GM23338 (cell line): ENCODE data around the gene MATN1.

Experiments used
- CREB1 ChIP-seq: fragments of 250-450 bp; sonication (Bioruptor Pico); IDR thresholded peaks from 2 replicates; pipeline ENCODE4 v1.5.0; 2020; ENCODE audit warnings: low read depth, mild to moderate bottlenecking, moderate library complexity
- CTCF ChIP-seq, 2 experiments: fragments of 200-600 bp in 1 of 2; sonication (generic) in 1 of 2; conservative IDR thresholded peaks; 2 replicates each; pipeline versions ENCODE4 v1.5.1 to v1.6.1; 2016 to 2017; ENCODE audit warnings: antibody characterized with exemption in 2 of 2, low read depth in 2 of 2, mild to moderate bottlenecking in 2 of 2, moderate library complexity in 1 of 2
- EZH2 ChIP-seq: fragments of 200-600 bp; sonication (generic); IDR thresholded peaks from one replicate; pipeline ENCODE4 v1.8.0; 2017; ENCODE audit warnings: antibody characterized with exemption, mild to moderate bottlenecking, low read depth; ENCODE audit not compliant: unreplicated experiment
- EZH2phosphoT487 ChIP-seq: fragments of 200-600 bp; sonication (generic); IDR thresholded peaks from one replicate; pipeline ENCODE4 v1.8.1; 2018; ENCODE audit warnings: antibody characterized with exemption; ENCODE audit not compliant: unreplicated experiment
- JUNB ChIP-seq: IDR thresholded peaks from one replicate; pipeline ENCODE4 v1.6.1; 2016; ENCODE audit warnings: antibody characterized with exemption; ENCODE audit not compliant: unreplicated experiment
- POLR2AphosphoS5 ChIP-seq: IDR thresholded peaks from 2 replicates; pipeline ENCODE4 v1.6.1; 2016; ENCODE audit warnings: antibody characterized with exemption, low read depth
- ZNF114 ChIP-seq: fragments of 250-450 bp; sonication (Bioruptor Pico); IDR thresholded peaks from 2 replicates; pipeline ENCODE4 v1.5.0; 2020; ENCODE audit warnings: mild to moderate bottlenecking, moderate library complexity
- TF ChIP-seq, protein P1 (sequence below): IDR thresholded peaks from one replicate; pipeline ENCODE4 v1.6.1; 2018; ENCODE audit warnings: antibody characterized with exemption; ENCODE audit not compliant: unreplicated experiment

DNA sequence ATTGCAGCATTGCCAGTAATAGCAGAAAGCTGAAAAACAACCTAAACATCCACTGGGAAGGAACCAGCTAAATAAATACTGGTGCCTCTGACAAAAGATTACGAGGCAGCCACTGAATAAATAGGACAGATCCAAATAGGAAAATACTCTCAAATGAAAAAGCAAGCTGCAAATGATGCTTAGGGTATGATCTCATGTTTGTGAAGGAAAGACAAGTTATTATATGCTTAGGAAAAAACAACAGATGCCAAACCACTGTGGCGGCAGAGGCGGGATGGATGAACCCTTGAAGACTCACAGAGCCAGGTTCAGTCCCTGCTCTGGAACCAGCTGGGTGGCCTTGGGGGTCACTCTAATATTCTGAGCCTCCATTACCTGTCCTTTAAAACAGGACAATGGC is 41.6 kb downstream of the MATN1 start:
- TF ChIP-seq EZH2 (no peak), CTCF (conservative IDR thresholded peaks at IDR 0.05; ENCODE audit: low read depth in 2 of 2) (no peak), POLR2AphosphoS5 (no peak), EZH2phosphoT487 (no peak), CREB1 (no peak), JUNB (no peak), ZNF114 (CRISPR knock-in tag) (no peak)
- TF ChIP-seq, protein P1, sequence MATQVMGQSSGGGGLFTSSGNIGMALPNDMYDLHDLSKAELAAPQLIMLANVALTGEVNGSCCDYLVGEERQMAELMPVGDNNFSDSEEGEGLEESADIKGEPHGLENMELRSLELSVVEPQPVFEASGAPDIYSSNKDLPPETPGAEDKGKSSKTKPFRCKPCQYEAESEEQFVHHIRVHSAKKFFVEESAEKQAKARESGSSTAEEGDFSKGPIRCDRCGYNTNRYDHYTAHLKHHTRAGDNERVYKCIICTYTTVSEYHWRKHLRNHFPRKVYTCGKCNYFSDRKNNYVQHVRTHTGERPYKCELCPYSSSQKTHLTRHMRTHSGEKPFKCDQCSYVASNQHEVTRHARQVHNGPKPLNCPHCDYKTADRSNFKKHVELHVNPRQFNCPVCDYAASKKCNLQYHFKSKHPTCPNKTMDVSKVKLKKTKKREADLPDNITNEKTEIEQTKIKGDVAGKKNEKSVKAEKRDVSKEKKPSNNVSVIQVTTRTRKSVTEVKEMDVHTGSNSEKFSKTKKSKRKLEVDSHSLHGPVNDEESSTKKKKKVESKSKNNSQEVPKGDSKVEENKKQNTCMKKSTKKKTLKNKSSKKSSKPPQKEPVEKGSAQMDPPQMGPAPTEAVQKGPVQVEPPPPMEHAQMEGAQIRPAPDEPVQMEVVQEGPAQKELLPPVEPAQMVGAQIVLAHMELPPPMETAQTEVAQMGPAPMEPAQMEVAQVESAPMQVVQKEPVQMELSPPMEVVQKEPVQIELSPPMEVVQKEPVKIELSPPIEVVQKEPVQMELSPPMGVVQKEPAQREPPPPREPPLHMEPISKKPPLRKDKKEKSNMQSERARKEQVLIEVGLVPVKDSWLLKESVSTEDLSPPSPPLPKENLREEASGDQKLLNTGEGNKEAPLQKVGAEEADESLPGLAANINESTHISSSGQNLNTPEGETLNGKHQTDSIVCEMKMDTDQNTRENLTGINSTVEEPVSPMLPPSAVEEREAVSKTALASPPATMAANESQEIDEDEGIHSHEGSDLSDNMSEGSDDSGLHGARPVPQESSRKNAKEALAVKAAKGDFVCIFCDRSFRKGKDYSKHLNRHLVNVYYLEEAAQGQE: no peak
